T-cell (primary cell): Measurements from ENCODE around the gene TEPSIN. TPM values are rescaled to one million over a fixed set of nuclear protein-coding genes. Genes with fewer than 3 reads are reported as not detected.
"Not testable (repeated sequence)": the region's sequence is repeated elsewhere in the genome, so short reads cannot be mapped to it uniquely, and the experiment has no call there.

Source experiments
- ATAC-seq, 4 experiments: fragments of 200-7000 bp in 3 of 4; fragments of 150-1000 bp in 1 of 4; cut with Tn5 transposase; replicated peaks in 1 of 4; 1 replicate in 3 of 4; 2 replicates in 1 of 4; pipeline ENCODE4 v1.10.0; 2021; ENCODE audit warnings: moderate library complexity in 3 of 4, mild to moderate bottlenecking in 2 of 4, moderate number of reproducible peaks in 1 of 4
- CTCF ChIA-PET, 2 donors: fragments of 300-600 bp; sonication (Branson Sonifier 250); formaldehyde crosslinking; loops; one replicate each; lab custom pipeline; 2022; ENCODE audit warnings: antibody characterized with exemption in 2 of 2; lab: Charles Lee
- POLR2A ChIA-PET, 2 donors: fragments of 300-600 bp; sonication (Branson Sonifier 250); formaldehyde crosslinking; loops; one replicate each; lab custom pipeline; 2022; ENCODE audit warnings: antibody characterized with exemption in 2 of 2; lab: Charles Lee
- DNase-seq, 35 experiments: peaks; one replicate each; pipeline versions ENCODE4 v3.0.0 to v3.0.0-alpha.2; 2013 to 2023
- H3K27ac ChIP-seq: one replicate; pipeline ENCODE4 v1.5.1; 2013; ENCODE audit warnings: low read length
- H3K27me3 ChIP-seq, 2 experiments: replicated peaks in 1 of 2; 1 replicate in 1 of 2; 2 replicates in 1 of 2; pipeline versions ENCODE4 v1.6.1 to v1.7.0; 2013; ENCODE audit warnings: low read length in 1 of 2, mixed read lengths in 1 of 2; ENCODE audit not compliant: control insufficient read depth in 2 of 2, insufficient read depth in 2 of 2; ENCODE audit errors: extremely low read depth in 1 of 2
- H3K36me3 ChIP-seq, 2 donors: 1 replicate in 1 of 2; 2 replicates in 1 of 2; pipeline versions ENCODE4 v1.6.1 to v1.7.0; 2013; ENCODE audit warnings: low read length in 1 of 2; ENCODE audit not compliant: control insufficient read depth in 2 of 2, insufficient read depth in 1 of 2; ENCODE audit errors: extremely low read depth in 1 of 2
- H3K4me1 ChIP-seq, 2 experiments: 1 replicate in 1 of 2; 2 replicates in 1 of 2; pipeline versions ENCODE4 v1.6.1 to v1.7.0; 2013; ENCODE audit warnings: low read length in 2 of 2, mixed read lengths in 1 of 2; ENCODE audit not compliant: insufficient read depth in 2 of 2, control insufficient read depth in 1 of 2; ENCODE audit errors: extremely low read depth in 1 of 2
- H3K4me3 ChIP-seq, 2 donors: 1 replicate in 1 of 2; 2 replicates in 1 of 2; pipeline versions ENCODE4 v1.5.1 to v1.7.0; 2013; ENCODE audit warnings: mild to moderate bottlenecking in 2 of 2, low read length in 1 of 2, moderate library complexity in 1 of 2; ENCODE audit not compliant: control insufficient read depth in 1 of 2; ENCODE audit errors: extremely low read depth in 1 of 2
- H3K9me3 ChIP-seq: 2 replicates; pipeline ENCODE4 v1.7.0; 2013
- H3K27ac Mint-ChIP-seq, 2 donors: one replicate each; pipeline ENCODE4 v1.8.0; 2020 to 2021; ENCODE audit warnings: mild to moderate bottlenecking in 2 of 2, mixed read lengths in 2 of 2
- H3K27me3 Mint-ChIP-seq, 2 donors: one replicate each; pipeline ENCODE4 v1.8.0; 2021 to 2022; ENCODE audit warnings: mixed read lengths in 2 of 2
- H3K36me3 Mint-ChIP-seq: one replicate; pipeline ENCODE4 v1.8.0; 2021; ENCODE audit warnings: mixed read lengths
- H3K4me1 Mint-ChIP-seq, 3 donors: one replicate each; pipeline ENCODE4 v1.8.0; 2020 to 2022; ENCODE audit warnings: mixed read lengths in 3 of 3, mild to moderate bottlenecking in 1 of 3
- H3K4me3 Mint-ChIP-seq, 3 donors: one replicate each; pipeline ENCODE4 v1.8.0; 2020 to 2022; ENCODE audit warnings: mild to moderate bottlenecking in 3 of 3, mixed read lengths in 3 of 3, moderate library complexity in 3 of 3
- H3K9me3 Mint-ChIP-seq, 3 donors: one replicate each; pipeline ENCODE4 v1.8.0; 2020 to 2022; ENCODE audit warnings: mixed read lengths in 3 of 3
- WGBS: methylation state at CpG from one replicate; pipeline ENCODE4 v1.1.5; 2013; ENCODE audit warnings: missing lambda C conversion rate; ENCODE audit not compliant: insufficient coverage; 5-methylcytosine and 5-hydroxymethylcytosine counted together
- total RNA-seq, 35 experiments: library from RNA in 6 of 35; stranded (reverse) in 6 of 35; fragments of 120-200 nt in 1 of 35; gene quantifications; one replicate each; pipeline versions ENCODE4 v1.2.1 to v1.2.4 and lab custom pipeline; 2013 to 2026

Gene TEPSIN
- total RNA-seq, 5 donors from 2014 or later (not counting 1 experiment from before 2014, with no cell fraction given), result 73.8 to 169 (median 161) TPM

GRCh38 chr17:81227630-81228029 lies 11.2 kb downstream of the TEPSIN start:
- H3K4me3 Mint-ChIP-seq, H3K9me3 ChIP-seq, H3K27ac ChIP-seq, CTCF ChIA-PET, POLR2A ChIA-PET, DNase-seq, H3K4me3 ChIP-seq, H3K4me1 ChIP-seq, H3K9me3 Mint-ChIP-seq, H3K27me3 Mint-ChIP-seq, ATAC-seq, H3K27me3 ChIP-seq: not testable (repeated sequence)
- Mint-ChIP-seq H3K27ac (peak overlapping the region in 1 of 2 donors; percentile 9), H3K36me3 (peaks cover 15% of the 10 kb centered on the region), H3K4me1 (peaks cover 11 to 22% (median 16%) of the 10 kb centered on the region in 3 donors)
- no CpG with 5 or more reads among the region's 2 CpGs for WGBS
- peaks cover 14 to 27% of the 10 kb centered on the region in 2 donors for H3K36me3 ChIP-seq

DNA sequence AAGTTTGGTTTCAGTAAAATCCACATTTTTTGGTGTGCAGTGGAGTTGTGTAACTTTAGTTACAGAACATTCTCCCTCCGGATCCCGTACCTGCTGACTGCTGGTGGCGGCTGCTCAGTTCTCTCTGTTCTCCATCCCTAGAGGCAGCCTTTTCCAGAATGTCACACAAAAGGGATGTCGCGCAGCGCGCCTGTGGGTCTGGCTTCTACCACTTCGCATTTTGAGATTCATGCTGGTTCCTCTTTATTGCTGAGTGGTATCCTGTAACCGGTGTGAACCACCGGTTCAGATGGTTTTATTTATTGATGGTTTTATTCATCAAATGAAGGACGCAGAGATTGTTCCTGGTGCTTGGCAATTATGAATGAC lies 15.1 kb downstream of the TEPSIN start:
- H3K4me1 Mint-ChIP-seq, result peaks cover 15 to 21% (median 16%) of the 10 kb centered on the region in 3 donors
- DNase-seq, result peak in 1 of 35 experiments; percentile 19
- H3K36me3 ChIP-seq, result peaks cover 0 to 11% of the 10 kb centered on the region in 2 donors
- H3K4me3 ChIP-seq, result peak overlapping the region in 1 of 2 donors; percentile 37
- no peaks in the 10 kb centered on the region for H3K27me3 Mint-ChIP-seq
- H3K27me3 ChIP-seq, result peaks cover 0 to 9% of the 10 kb centered on the region in 2 experiments
- peak overlapping the region; percentile 75 to 82 (median 78) for H3K4me3 Mint-ChIP-seq
- H3K27ac Mint-ChIP-seq, result peak overlapping the region; percentile 43 to 55
- peaks cover 8 to 22% of the 10 kb centered on the region in 2 experiments for H3K4me1 ChIP-seq
- ChIA-PET POLR2A (no interaction called here), CTCF (interaction anchor here in 1 of 2 donors (1.5 kb wide), 1 partner anchor 15 kb away, joined by 4 read pairs; the partner anchor contains the start of genes NDUFAF8 and TEPSIN)
- 33% methylated on average over 5 of the region's 11 CpGs for WGBS
- H3K27ac ChIP-seq, result no peak overlapping the region
- H3K9me3 Mint-ChIP-seq, result no peaks in the 10 kb centered on the region
- no peaks in the 10 kb centered on the region for H3K9me3 ChIP-seq
- no peak for ATAC-seq
- no peaks in the 10 kb centered on the region for H3K36me3 Mint-ChIP-seq

DNA sequence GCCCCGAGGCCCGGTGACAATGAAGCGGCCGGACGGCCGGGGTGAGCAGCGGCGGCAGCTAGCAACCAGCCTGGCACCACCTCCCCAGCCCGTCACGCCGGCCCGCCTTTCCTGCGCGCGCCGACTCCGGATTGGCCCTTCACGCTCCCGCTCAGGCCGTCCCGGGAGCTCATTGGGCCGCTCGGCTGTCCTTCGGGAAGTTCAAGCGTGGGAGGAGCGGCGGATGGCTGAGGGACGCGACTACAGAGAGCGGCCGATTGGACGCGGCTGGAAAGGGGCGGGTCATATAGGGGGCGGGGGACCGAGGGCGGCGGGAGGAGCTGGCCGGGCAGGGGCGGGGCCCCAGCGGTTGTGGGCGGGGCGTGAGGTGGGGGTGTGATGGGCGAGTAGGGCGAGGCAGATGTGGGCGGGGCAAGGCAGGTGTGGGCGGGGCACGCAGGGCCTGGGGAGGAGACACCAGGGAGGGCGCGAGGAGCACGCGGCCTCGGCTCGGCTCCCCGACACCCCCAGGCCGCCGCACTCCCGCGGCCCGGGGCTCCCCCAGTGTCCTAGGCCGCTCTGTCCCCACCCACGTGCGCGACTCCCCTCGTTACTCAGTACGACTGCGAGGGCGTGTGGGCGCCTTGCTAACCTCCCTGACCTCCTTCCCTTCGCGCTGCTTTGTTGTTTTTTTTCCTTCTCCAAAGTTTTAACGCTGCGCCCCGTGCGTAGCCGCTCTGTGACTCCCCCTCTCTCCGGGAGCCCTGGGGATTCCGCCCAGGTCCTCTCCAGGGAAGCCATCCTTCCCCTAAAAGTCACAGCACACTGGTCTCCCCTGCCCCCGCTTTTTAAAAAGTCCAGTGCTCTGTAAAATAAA lies 15.7 kb downstream of the TEPSIN start, which contains the start of gene CEP131:
TSS of gene CEP131 (minus strand) at position 60 of the 856 bp plus-strand sequence. CDS start 2,909 bp downstream, outside the sequence.
- POLR2A ChIA-PET, result interaction anchor here (0.5 to 1.3 kb wide), 6 partner anchors 11 to 849 kb away, joined by 3 to 9 read pairs (median 4); partner anchors contain the start of genes NDUFAF8 (in 1 of the 2) and TEPSIN (in 1 of the 2)
- peak within 1 kb of the TSS; percentile 43 to 55 for H3K27ac Mint-ChIP-seq

DNA sequence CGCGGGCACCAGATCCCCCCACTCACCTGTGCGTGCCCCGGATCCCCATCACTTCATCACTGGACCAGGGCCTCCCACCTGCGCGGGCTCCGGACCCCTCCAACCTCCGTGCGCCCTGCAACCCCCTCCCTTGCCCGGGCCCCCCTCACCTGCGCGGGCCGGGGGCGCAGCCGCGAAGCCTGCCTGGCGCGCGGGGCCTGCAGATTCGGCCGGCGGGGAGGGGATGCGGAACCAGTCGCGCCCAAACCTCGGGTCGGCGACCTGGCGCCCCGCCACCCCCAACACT lies 16.3 kb downstream of the TEPSIN start:
- peak overlapping the region; percentile 70 to 82 (median 78) for H3K4me3 Mint-ChIP-seq
- WGBS, result under 1% methylated on average over 30 of the region's 30 CpGs
- POLR2A ChIA-PET, result interaction anchor here (0.6 to 1.3 kb wide), 4 partner anchors 11 to 172 kb away, joined by 3 to 9 read pairs (median 4); partner anchors contain the start of genes NDUFAF8 (in 1 of the 2) and TEPSIN (in 1 of the 2)
- H3K27ac Mint-ChIP-seq, result no peak overlapping the region
- peaks cover under 1% of the 10 kb centered on the region for H3K36me3 Mint-ChIP-seq
- peaks cover 11 to 18% (median 12%) of the 10 kb centered on the region in 3 donors for H3K4me1 Mint-ChIP-seq
- DNase-seq (no peak), ATAC-seq (peak in 3 of 4 experiments; percentile 0 to 1 (median 0))
- Histone ChIP-seq H3K27me3 (peaks cover 0 to 9% of the 10 kb centered on the region in 2 experiments), H3K9me3 (no peaks in the 10 kb centered on the region), H3K27ac (no peak overlapping the region), H3K4me1 (peaks cover 8 to 22% of the 10 kb centered on the region in 2 experiments), H3K36me3 (peaks cover 0 to 14% of the 10 kb centered on the region in 2 donors), H3K4me3 (peak overlapping the region; percentile 47 to 56)
- CTCF ChIA-PET, result interaction anchor here in 1 of 2 donors (0.7 to 1.2 kb wide), 6 partner anchors 16 to 813 kb away, joined by 3 to 15 read pairs (median 6); partner anchors contain the start of genes NDUFAF8, SLC38A10 and TEPSIN
- H3K27me3 Mint-ChIP-seq, result no peaks in the 10 kb centered on the region
- H3K9me3 Mint-ChIP-seq, result no peaks in the 10 kb centered on the region

More for the DNA sequence above, 15.7 kb downstream of the TEPSIN start, which contains the start of gene CEP131:
- under 1% methylated on average over 62 of the region's 79 CpGs for WGBS
- DNase-seq (peak; percentile 97 to 100 (median 99)), ATAC-seq (peak; percentile 96 to 98 (median 97))
- CTCF ChIA-PET, result interaction anchor here (0.5 to 1.2 kb wide), 8 partner anchors 13 to 851 kb away, joined by 3 to 15 read pairs (median 5); partner anchors contain the start of genes NDUFAF8 (in 1 of the 2), SLC38A10 (in 1 of the 2) and TEPSIN (in 1 of the 2)
- Mint-ChIP-seq H3K36me3 (no peaks in the 10 kb centered on the region), H3K4me3 (peak within 1 kb of the TSS; percentile 75 to 82 (median 78)), H3K4me1 (peaks cover 15 to 21% (median 16%) of the 10 kb centered on the region in 3 donors), H3K9me3 (no peaks in the 10 kb centered on the region), H3K27me3 (no peaks in the 10 kb centered on the region)
- H3K4me1 ChIP-seq, result peaks cover 8 to 22% of the 10 kb centered on the region in 2 experiments
- H3K9me3 ChIP-seq, result no peaks in the 10 kb centered on the region
- H3K27me3 ChIP-seq, result peaks cover 0 to 9% of the 10 kb centered on the region in 2 experiments
- peak within 1 kb of the TSS; percentile 47 to 56 for H3K4me3 ChIP-seq
- peaks cover 0 to 14% of the 10 kb centered on the region in 2 donors for H3K36me3 ChIP-seq
- no peak within 1 kb of the TSS for H3K27ac ChIP-seq

DNA sequence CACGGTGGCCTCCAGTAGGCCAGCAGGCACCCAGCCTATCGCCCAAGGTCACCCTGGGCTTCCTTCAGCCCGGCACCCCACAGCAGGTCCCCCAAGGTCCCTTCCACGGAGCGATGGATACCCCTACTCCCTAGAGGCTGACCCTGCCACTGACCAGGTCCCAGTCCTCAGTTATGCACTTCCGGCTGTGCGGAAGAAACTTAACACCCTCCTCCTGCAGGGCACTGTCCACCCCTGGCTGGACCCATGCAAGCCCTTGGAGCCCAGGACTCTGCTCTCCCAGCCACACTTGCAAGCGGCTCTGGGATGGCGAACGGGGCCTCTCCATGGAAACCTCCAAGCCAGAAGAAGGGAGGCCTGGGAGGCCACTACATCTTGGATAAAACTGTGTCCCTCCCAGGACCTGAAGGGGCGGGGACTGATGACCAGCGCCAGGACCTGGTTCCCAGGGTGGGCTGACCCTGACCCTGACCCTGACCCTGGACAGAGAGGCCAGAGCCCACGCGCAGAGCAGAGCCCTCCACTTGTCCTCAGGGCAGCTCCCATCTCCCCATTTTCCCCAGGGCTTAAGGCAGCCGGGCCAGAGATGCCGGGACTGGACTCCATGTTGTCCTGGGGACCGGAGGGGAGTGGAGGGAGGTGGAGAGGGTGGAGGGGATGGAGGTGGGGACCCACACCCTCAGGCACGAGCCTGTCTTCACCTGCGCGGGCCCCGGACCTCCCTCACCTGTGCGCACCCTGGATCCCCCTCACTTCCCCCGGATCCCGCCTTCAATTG lies 16.8 kb downstream of the TEPSIN start:
- peaks cover 8 to 22% of the 10 kb centered on the region in 2 experiments for H3K4me1 ChIP-seq
- Mint-ChIP-seq H3K36me3 (peaks cover 6% of the 10 kb centered on the region), H3K9me3 (no peaks in the 10 kb centered on the region), H3K27me3 (no peaks in the 10 kb centered on the region), H3K4me3 (peak overlapping the region; percentile 61 to 82 (median 78)), H3K4me1 (peaks cover 8 to 17% (median 11%) of the 10 kb centered on the region in 3 donors), H3K27ac (no peak overlapping the region)
- ATAC-seq (no peak), DNase-seq (no peak)
- 54% methylated on average over 17 of the region's 24 CpGs for WGBS
- no peaks in the 10 kb centered on the region for H3K9me3 ChIP-seq
- POLR2A ChIA-PET, result interaction anchor here (0.8 to 1.3 kb wide), 2 partner anchors 17 to 18 kb away, joined by 5 to 9 read pairs; partner anchors contain the start of genes NDUFAF8 (in 1 of the 2) and TEPSIN (in 1 of the 2)
- CTCF ChIA-PET, result interaction anchor here in 1 of 2 donors (0.7 to 1.2 kb wide), 3 partner anchors 17 to 813 kb away, joined by 6 to 15 read pairs (median 8); partner anchors contain the start of genes NDUFAF8 and TEPSIN
- peaks cover 0 to 9% of the 10 kb centered on the region in 2 experiments for H3K27me3 ChIP-seq
- H3K27ac ChIP-seq, result no peak overlapping the region
- H3K36me3 ChIP-seq, result peaks cover 0 to 14% of the 10 kb centered on the region in 2 donors
- H3K4me3 ChIP-seq, result peak overlapping the region; percentile 47 to 56
